ENCODE results near the gene SLC16A3.
A peak's percentile ranks its signal among the peaks of the same experiment; 100 is the strongest.

The SLC16A3 gene

DNA sequence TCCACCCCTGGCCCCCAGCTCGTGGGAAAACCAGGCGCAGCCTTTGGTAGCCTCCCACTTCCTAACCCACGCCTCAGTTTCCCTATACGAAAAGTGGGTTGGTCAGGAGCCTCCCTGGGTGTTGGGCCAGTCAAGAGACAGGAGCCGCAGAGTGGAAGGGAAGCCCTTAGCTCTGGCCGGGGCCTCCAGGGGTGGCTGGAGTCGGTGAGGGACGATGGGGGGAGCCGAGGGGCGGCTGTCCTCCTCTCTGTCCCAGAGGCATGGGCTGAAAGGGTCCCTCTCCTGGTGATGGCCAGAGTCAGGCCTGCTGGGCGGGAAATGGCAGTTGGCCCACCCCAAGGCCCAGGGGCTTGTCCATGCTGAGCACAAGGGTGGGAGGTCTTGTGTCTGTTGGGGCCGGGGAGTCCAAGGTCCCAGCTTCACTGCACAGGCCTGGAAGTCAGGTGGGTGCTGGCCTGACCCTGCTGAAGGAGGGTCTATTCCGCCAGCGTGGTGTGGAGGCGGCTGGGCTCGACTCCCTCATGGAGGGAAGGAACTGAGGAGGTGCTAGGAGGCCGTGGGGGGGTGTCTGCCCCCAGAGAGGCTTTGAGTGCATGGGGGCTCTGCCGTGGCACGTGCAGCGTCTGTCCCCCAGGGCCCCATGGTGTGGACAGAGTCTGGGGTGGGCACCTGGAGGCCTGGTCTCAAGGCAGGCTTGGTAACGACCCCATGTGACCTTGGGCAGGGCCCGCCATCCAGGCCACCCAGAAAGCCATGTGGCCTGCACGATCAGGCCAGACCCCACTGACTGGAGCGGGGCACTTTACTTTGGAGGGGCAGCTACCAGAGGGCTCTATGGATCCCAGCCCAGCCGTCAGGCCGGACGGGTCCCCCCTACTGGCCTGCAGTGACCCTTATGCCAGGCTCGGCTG, 1.1 kb downstream of the SLC16A3 start:
- TF ChIP-seq, protein P1, sequence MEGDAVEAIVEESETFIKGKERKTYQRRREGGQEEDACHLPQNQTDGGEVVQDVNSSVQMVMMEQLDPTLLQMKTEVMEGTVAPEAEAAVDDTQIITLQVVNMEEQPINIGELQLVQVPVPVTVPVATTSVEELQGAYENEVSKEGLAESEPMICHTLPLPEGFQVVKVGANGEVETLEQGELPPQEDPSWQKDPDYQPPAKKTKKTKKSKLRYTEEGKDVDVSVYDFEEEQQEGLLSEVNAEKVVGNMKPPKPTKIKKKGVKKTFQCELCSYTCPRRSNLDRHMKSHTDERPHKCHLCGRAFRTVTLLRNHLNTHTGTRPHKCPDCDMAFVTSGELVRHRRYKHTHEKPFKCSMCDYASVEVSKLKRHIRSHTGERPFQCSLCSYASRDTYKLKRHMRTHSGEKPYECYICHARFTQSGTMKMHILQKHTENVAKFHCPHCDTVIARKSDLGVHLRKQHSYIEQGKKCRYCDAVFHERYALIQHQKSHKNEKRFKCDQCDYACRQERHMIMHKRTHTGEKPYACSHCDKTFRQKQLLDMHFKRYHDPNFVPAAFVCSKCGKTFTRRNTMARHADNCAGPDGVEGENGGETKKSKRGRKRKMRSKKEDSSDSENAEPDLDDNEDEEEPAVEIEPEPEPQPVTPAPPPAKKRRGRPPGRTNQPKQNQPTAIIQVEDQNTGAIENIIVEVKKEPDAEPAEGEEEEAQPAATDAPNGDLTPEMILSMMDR (IDR thresholded peaks at IDR 0.05; ENCODE audit: borderline replicate concordance, control extremely low read depth, extremely low read depth, insufficient read depth, missing control alignments), result no peak
- in situ Hi-C loops (cut with MboI; ENCODE audit: low sequenced_read_pairs, unreplicated experiment), result no loop called here
- DNase-seq (ENCODE audit: low spot score), result no peak

- peak; percentile 89 for DNase-seq (ENCODE audit: low spot score)
These were observed 1.9 kb downstream of the SLC16A3 start for GRCh38 chr17:82230609-82231311.

GRCh38 chr17:82231312-82231561, 2.4 kb downstream of the SLC16A3 start:
- DNase-seq (ENCODE audit: low spot score), result no peak
- in situ Hi-C loops (cut with MboI; ENCODE audit: low sequenced_read_pairs, unreplicated experiment), result no loop called here
- TF ChIP-seq, protein P1 (IDR thresholded peaks at IDR 0.05; ENCODE audit: borderline replicate concordance, control extremely low read depth, extremely low read depth, insufficient read depth, missing control alignments), result no peak

More at GRCh38 chr17:82230609-82231311, 1.9 kb downstream of the SLC16A3 start:
- TF ChIP-seq, protein P1 (IDR thresholded peaks at IDR 0.05; ENCODE audit: borderline replicate concordance, control extremely low read depth, extremely low read depth, insufficient read depth, missing control alignments), result peak; percentile 16
- in situ Hi-C loops (cut with MboI; ENCODE audit: low sequenced_read_pairs, unreplicated experiment), result no loop called here

- in situ Hi-C loops (cut with MboI; ENCODE audit: low sequenced_read_pairs, unreplicated experiment), result no loop called here
- TF ChIP-seq, protein P1 (IDR thresholded peaks at IDR 0.05; ENCODE audit: borderline replicate concordance, control extremely low read depth, extremely low read depth, insufficient read depth, missing control alignments), result no peak
- DNase-seq (ENCODE audit: low spot score), result no peak
These were observed 2.9 kb downstream of the SLC16A3 start for GRCh38 chr17:82231562-82232321.

GRCh38 chr17:82232322-82232820, 3.5 kb downstream of the SLC16A3 start:
- no peak for DNase-seq (ENCODE audit: low spot score)
- TF ChIP-seq, protein P1 (IDR thresholded peaks at IDR 0.05; ENCODE audit: borderline replicate concordance, control extremely low read depth, extremely low read depth, insufficient read depth, missing control alignments), result no peak
- in situ Hi-C loops (cut with MboI; ENCODE audit: low sequenced_read_pairs, unreplicated experiment), result no loop called here

Measured in GM13976 (cell line).